Keratinocyte (primary cell): ENCODE results near the gene CMIP.

Experiments
- EZH2 ChIP-seq: IDR thresholded peaks from one replicate; pipeline ENCODE4 v1.6.1; 2012; ENCODE audit warnings: inconsistent platforms, mild to moderate bottlenecking, low read length, moderate library complexity
- TF ChIP-seq, protein P1 (sequence below), 3 experiments: IDR thresholded peaks in 1 of 3; conservative IDR thresholded peaks in 1 of 3; optimal IDR thresholded peaks in 1 of 3; 2 replicates in 2 of 3; 3 replicates in 1 of 3; pipeline versions ENCODE3 to v1.5.1; 2011; ENCODE audit warnings: low read length in 3 of 3, mild to moderate bottlenecking in 3 of 3, moderate library complexity in 2 of 3, control low read depth in 1 of 3, inconsistent platforms in 1 of 3; ENCODE audit not compliant: insufficient read depth in 2 of 3; ENCODE audit errors: extremely low read depth in 1 of 3

DNA sequence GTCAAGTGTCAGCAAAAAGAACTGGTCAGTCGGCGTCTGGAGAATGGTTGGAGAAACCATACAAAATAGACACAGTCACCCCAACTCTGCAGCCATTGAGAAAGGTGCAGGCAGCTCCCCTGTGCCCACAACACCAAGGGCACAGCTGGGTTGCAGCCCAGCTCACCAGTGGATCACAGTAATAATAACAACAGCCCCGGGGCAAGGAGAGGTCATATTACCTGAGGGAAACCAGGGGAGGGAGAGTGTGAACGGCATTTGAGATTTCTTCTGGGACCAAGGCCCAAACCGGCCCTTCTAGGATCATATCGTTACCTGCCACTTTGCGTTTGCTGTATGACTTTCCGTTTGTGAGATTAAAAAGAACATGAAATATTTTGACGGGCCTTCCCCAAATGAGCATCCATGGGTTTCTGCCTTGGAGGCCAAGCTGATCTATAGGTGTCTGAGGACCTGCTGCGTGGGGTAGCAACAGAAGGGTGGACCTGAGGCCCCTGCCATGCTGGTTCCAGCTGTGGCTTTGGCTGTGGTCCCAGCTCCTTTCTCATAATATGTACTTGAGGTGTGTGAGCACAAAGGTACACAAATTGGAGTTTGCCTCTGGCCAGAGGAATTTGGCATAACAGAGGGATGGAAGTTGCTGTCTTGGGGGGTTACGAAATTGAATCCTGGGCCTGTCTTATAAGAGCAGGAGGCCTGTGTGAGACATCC, 154.6 kb downstream of the CMIP start:
- TF ChIP-seq EZH2: no peak
- TF ChIP-seq, protein P1, sequence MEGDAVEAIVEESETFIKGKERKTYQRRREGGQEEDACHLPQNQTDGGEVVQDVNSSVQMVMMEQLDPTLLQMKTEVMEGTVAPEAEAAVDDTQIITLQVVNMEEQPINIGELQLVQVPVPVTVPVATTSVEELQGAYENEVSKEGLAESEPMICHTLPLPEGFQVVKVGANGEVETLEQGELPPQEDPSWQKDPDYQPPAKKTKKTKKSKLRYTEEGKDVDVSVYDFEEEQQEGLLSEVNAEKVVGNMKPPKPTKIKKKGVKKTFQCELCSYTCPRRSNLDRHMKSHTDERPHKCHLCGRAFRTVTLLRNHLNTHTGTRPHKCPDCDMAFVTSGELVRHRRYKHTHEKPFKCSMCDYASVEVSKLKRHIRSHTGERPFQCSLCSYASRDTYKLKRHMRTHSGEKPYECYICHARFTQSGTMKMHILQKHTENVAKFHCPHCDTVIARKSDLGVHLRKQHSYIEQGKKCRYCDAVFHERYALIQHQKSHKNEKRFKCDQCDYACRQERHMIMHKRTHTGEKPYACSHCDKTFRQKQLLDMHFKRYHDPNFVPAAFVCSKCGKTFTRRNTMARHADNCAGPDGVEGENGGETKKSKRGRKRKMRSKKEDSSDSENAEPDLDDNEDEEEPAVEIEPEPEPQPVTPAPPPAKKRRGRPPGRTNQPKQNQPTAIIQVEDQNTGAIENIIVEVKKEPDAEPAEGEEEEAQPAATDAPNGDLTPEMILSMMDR (optimal IDR thresholded peaks at IDR 0.05 in 1 of 3, IDR thresholded peaks at IDR 0.05 in 1 of 3, conservative IDR thresholded peaks at IDR 0.05 in 1 of 3; ENCODE audit: extremely low read depth in 1 of 3, insufficient read depth in 2 of 3, low read length in 3 of 3): no peak
